NCI-H146 treated with DMSO at 0.1 percent for 48 hours (cell line): ENCODE data around the gene CFDP1.

ENCODE experiments used
- DNase-seq: peaks from one replicate; lab custom pipeline; 2025; ENCODE audit not compliant: unreplicated experiment; lab: John Stamatoyannopoulos, UW

Gene CFDP1

GRCh38 chr16:75415169-75415905 is 18.0 kb downstream of the CFDP1 start:
- DNase-seq = no peak

- no peak for DNase-seq
These were observed 19.4 kb downstream of the CFDP1 start for GRCh38 chr16:75413951-75414350.

GRCh38 chr16:75406943-75407342 is 26.4 kb downstream of the CFDP1 start:
- no peak for DNase-seq

GRCh38 chr16:75402821-75403475 is 30.4 kb downstream of the CFDP1 start:
- no peak for DNase-seq

- no peak for DNase-seq
These were observed 31.0 kb downstream of the CFDP1 start for GRCh38 chr16:75402159-75402820.

GRCh38 chr16:75401691-75402090 is 31.6 kb downstream of the CFDP1 start:
- DNase-seq = no peak

- no peak for DNase-seq
These were observed 35.0 kb downstream of the CFDP1 start for GRCh38 chr16:75398333-75398732.

GRCh38 chr16:75394941-75395340 is 38.4 kb downstream of the CFDP1 start:
- DNase-seq = no peak

GRCh38 chr16:75392906-75393305 is 40.4 kb downstream of the CFDP1 start:
- no peak for DNase-seq

GRCh38 chr16:75390926-75391653 is 42.2 kb downstream of the CFDP1 start:
- DNase-seq = no peak

- no peak for DNase-seq
These were observed 44.1 kb downstream of the CFDP1 start for GRCh38 chr16:75389096-75389690.

GRCh38 chr16:75387951-75388350 is 45.4 kb downstream of the CFDP1 start:
- no peak for DNase-seq

- DNase-seq = peak; percentile 31
These were observed 47.7 kb downstream of the CFDP1 start for GRCh38 chr16:75385507-75386152.

GRCh38 chr16:75383141-75383540 is 50.2 kb downstream of the CFDP1 start:
- no peak for DNase-seq

GRCh38 chr16:75382611-75383010 is 50.7 kb downstream of the CFDP1 start:
- no peak for DNase-seq

GRCh38 chr16:75380870-75381269 is 52.4 kb downstream of the CFDP1 start:
- no peak for DNase-seq

GRCh38 chr16:75379911-75380847 is 53.1 kb downstream of the CFDP1 start:
- DNase-seq = no peak

- DNase-seq = no peak
These were observed 54.0 kb downstream of the CFDP1 start for GRCh38 chr16:75379339-75379738.

- no peak for DNase-seq
These were observed 54.7 kb downstream of the CFDP1 start for GRCh38 chr16:75378616-75379015.
